ENCODE measurements around the gene JADE2. TPM values are rescaled to one million over a fixed set of nuclear protein-coding genes. Genes with fewer than 3 reads are reported as not detected.

The JADE2 gene
- total and polyA plus RNA-seq, 2 experiments from 2014 or later: 16.2 to 40.8 TPM

DNA sequence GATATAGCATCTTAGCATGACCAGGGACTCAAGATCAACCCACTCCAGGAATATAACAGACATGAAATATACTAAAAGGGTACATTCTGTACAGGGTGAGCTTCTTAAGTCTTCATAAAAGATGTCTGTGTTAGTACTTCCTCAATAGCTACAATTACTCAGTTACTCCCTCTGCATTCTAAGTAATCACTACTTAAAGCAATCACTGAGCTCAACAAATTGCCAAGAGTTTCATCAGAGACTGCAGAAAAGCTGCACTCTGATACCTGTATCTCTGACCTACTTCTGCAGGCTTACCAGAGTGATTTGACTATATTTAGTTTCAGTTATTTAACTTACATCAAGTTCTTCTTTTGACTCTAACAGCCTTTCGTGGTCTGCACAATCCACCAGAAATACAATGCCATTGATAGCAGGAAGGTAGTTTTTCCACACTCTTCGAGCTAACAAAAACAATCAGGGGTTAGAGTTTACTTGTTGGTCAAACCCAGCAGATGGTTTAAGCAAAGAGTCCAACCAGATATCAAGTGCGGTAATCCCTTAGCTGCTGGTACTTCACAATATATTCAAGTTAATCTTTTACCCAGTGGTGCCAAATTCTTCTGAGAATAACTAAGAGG is 83.9 kb downstream of the JADE2 start (continued):
- TF ChIP-seq JUNB (IDR thresholded peaks at IDR 0.05; ENCODE audit: unreplicated experiment) (no peak), ZNF114 (CRISPR knock-in tag; IDR thresholded peaks at IDR 0.05) (no peak), NANOG (IDR thresholded peaks at IDR 0.05; ENCODE audit: borderline replicate concordance) (no peak)
- TF ChIP-seq, protein P1, sequence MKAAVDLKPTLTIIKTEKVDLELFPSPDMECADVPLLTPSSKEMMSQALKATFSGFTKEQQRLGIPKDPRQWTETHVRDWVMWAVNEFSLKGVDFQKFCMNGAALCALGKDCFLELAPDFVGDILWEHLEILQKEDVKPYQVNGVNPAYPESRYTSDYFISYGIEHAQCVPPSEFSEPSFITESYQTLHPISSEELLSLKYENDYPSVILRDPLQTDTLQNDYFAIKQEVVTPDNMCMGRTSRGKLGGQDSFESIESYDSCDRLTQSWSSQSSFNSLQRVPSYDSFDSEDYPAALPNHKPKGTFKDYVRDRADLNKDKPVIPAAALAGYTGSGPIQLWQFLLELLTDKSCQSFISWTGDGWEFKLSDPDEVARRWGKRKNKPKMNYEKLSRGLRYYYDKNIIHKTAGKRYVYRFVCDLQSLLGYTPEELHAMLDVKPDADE (IDR thresholded peaks at IDR 0.05): no peak

DNA sequence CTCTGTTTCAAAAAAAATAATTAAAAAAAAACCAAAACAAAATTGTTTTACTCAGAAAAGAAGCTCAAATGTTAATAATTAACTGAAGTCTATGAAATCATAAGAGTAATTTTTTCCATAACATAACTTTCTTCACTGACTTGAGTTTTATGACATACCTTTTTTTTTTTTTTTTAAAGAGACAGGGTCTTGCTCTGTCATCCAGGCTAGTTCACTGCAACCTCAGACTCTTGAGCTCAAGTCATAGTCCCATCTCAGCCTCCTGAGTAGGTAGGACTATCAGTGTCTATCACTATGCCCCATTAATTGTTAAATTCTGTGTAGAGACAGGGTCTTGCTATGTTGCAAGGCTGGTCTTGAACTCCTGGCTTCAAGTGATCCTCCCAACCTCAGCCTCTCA is 85.3 kb downstream of the JADE2 start:
- ATAC-seq (no peak), DNase-seq (ENCODE audit: low spot score) (no peak)
- Histone ChIP-seq H3K27ac (ENCODE audit: low read depth) (no peak overlapping the region), H2AFZ (no peak overlapping the region), H3K9me2 (ENCODE audit: insufficient read depth) (no peaks in the 10 kb centered on the region), H3K4me2 (no peak overlapping the region), H3K4me3 (no peak overlapping the region), H3K4me1 (ENCODE audit: insufficient read depth) (0 out of 2 replicates have a peak, but pooled peaks cover 4% of the 10 kb centered on the region), H3K79me2 (replicated peaks; ENCODE audit: insufficient read depth) (no peaks in the 10 kb centered on the region), H3K36me3 (ENCODE audit: insufficient read depth) (peaks cover 12% of the 10 kb centered on the region; the same call in 1 of the 2 replicates), H3F3A (replicated peaks; ENCODE audit: low read depth) (0 out of 2 replicates have a peak, but pooled peaks cover 5% of the 10 kb centered on the region), H3K27me3 (ENCODE audit: insufficient read depth) (no peaks in the 10 kb centered on the region), H4K20me1 (replicated peaks; ENCODE audit: insufficient read depth) (no peaks in the 10 kb centered on the region)
- Mint-ChIP-seq H3K4me3 (no peak overlapping the region), H3K9me3 (no peaks in the 10 kb centered on the region), H3K36me3 (ENCODE audit: low read depth) (peaks cover 49% of the 10 kb centered on the region; the same call in 2 of the 3 replicates), H3K27ac (no peak overlapping the region), H3K4me1 (peaks cover 7% of the 10 kb centered on the region; the same call in 2 of the 3 replicates), H3K27me3 (ENCODE audit: insufficient read depth, low read depth, poor library complexity) (no peaks in the 10 kb centered on the region)
- no peak for TF ChIP-seq STAT1 (IDR thresholded peaks at IDR 0.05; ENCODE audit: unreplicated experiment)
- TF ChIP-seq, protein P1 (IDR thresholded peaks at IDR 0.05): no peak
- no peak for TF ChIP-seq POLR2AphosphoS5 (IDR thresholded peaks at IDR 0.05; ENCODE audit: low read depth)
- TF ChIP-seq ZNF331 (CRISPR knock-in tag; IDR thresholded peaks at IDR 0.05; ENCODE audit: low read depth): no peak
- TF ChIP-seq, protein P2, sequence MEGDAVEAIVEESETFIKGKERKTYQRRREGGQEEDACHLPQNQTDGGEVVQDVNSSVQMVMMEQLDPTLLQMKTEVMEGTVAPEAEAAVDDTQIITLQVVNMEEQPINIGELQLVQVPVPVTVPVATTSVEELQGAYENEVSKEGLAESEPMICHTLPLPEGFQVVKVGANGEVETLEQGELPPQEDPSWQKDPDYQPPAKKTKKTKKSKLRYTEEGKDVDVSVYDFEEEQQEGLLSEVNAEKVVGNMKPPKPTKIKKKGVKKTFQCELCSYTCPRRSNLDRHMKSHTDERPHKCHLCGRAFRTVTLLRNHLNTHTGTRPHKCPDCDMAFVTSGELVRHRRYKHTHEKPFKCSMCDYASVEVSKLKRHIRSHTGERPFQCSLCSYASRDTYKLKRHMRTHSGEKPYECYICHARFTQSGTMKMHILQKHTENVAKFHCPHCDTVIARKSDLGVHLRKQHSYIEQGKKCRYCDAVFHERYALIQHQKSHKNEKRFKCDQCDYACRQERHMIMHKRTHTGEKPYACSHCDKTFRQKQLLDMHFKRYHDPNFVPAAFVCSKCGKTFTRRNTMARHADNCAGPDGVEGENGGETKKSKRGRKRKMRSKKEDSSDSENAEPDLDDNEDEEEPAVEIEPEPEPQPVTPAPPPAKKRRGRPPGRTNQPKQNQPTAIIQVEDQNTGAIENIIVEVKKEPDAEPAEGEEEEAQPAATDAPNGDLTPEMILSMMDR (conservative IDR thresholded peaks at IDR 0.05; ENCODE audit: low read depth in 2 of 2): no peak
- TF ChIP-seq EZH2phosphoT487 (IDR thresholded peaks at IDR 0.05; ENCODE audit: unreplicated experiment): no peak
- TF ChIP-seq, protein P3, sequence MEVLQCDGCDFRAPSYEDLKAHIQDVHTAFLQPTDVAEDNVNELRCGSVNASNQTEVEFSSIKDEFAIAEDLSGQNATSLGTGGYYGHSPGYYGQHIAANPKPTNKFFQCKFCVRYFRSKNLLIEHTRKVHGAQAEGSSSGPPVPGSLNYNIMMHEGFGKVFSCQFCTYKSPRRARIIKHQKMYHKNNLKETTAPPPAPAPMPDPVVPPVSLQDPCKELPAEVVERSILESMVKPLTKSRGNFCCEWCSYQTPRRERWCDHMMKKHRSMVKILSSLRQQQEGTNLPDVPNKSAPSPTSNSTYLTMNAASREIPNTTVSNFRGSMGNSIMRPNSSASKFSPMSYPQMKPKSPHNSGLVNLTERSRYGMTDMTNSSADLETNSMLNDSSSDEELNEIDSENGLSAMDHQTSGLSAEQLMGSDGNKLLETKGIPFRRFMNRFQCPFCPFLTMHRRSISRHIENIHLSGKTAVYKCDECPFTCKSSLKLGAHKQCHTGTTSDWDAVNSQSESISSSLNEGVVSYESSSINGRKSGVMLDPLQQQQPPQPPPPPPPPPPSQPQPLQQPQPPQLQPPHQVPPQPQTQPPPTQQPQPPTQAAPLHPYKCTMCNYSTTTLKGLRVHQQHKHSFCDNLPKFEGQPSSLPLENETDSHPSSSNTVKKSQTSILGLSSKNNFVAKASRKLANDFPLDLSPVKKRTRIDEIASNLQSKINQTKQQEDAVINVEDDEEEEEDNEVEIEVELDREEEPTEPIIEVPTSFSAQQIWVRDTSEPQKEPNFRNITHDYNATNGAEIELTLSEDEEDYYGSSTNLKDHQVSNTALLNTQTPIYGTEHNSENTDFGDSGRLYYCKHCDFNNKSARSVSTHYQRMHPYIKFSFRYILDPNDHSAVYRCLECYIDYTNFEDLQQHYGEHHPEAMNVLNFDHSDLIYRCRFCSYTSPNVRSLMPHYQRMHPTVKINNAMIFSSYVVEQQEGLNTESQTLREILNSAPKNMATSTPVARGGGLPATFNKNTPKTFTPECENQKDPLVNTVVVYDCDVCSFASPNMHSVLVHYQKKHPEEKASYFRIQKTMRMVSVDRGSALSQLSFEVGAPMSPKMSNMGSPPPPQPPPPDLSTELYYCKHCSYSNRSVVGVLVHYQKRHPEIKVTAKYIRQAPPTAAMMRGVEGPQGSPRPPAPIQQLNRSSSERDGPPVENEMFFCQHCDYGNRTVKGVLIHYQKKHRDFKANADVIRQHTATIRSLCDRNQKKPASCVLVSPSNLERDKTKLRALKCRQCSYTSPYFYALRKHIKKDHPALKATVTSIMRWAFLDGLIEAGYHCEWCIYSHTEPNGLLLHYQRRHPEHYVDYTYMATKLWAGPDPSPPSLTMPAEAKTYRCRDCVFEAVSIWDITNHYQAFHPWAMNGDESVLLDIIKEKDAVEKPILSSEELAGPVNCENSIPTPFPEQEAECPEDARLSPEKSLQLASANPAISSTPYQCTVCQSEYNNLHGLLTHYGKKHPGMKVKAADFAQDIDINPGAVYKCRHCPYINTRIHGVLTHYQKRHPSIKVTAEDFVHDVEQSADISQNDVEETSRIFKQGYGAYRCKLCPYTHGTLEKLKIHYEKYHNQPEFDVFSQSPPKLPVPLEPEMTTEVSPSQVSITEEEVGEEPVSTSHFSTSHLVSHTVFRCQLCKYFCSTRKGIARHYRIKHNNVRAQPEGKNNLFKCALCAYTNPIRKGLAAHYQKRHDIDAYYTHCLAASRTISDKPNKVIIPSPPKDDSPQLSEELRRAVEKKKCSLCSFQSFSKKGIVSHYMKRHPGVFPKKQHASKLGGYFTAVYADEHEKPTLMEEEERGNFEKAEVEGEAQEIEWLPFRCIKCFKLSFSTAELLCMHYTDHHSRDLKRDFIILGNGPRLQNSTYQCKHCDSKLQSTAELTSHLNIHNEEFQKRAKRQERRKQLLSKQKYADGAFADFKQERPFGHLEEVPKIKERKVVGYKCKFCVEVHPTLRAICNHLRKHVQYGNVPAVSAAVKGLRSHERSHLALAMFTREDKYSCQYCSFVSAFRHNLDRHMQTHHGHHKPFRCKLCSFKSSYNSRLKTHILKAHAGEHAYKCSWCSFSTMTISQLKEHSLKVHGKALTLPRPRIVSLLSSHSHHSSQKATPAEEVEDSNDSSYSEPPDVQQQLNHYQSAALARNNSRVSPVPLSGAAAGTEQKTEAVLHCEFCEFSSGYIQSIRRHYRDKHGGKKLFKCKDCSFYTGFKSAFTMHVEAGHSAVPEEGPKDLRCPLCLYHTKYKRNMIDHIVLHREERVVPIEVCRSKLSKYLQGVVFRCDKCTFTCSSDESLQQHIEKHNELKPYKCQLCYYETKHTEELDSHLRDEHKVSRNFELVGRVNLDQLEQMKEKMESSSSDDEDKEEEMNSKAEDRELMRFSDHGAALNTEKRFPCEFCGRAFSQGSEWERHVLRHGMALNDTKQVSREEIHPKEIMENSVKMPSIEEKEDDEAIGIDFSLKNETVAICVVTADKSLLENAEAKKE (CRISPR knock-in tag; IDR thresholded peaks at IDR 0.05): no peak
- TF ChIP-seq CREB1 (CRISPR knock-in tag; IDR thresholded peaks at IDR 0.05; ENCODE audit: low read depth): no peak
- TF ChIP-seq JUNB (IDR thresholded peaks at IDR 0.05; ENCODE audit: unreplicated experiment): no peak
- no peak for TF ChIP-seq NANOG (IDR thresholded peaks at IDR 0.05; ENCODE audit: borderline replicate concordance)
- no peak for TF ChIP-seq ZNF114 (CRISPR knock-in tag; IDR thresholded peaks at IDR 0.05)
- TF ChIP-seq EZH2 (IDR thresholded peaks at IDR 0.05; ENCODE audit: low read depth, unreplicated experiment): no peak

Measured in GM23338 (cell line).